SU-DHL-6 (cell line): ENCODE data around the gene TET2.
"Not testable (repeated sequence)": the region's sequence is repeated elsewhere in the genome, so short reads cannot be mapped to it uniquely, and the experiment has no call there.

Source experiments
- EZH2phosphoT487 ChIP-seq: fragments of 200-600 bp; sonication (generic), shearing (Covaris generic); conservative IDR thresholded peaks from 2 replicates; pipeline ENCODE4 v1.6.1; 2018; ENCODE audit warnings: mild to moderate bottlenecking, antibody characterized with exemption, low read length, moderate library complexity, mixed read lengths
- TF ChIP-seq, protein P1 (sequence below): fragments of 200-600 bp; sonication (generic); IDR thresholded peaks from one replicate; pipeline ENCODE4 v1.5.1; 2017; ENCODE audit warnings: antibody characterized with exemption, mild to moderate bottlenecking, low read length, moderate library complexity; ENCODE audit not compliant: insufficient read depth, poor library complexity, severe bottlenecking

DNA sequence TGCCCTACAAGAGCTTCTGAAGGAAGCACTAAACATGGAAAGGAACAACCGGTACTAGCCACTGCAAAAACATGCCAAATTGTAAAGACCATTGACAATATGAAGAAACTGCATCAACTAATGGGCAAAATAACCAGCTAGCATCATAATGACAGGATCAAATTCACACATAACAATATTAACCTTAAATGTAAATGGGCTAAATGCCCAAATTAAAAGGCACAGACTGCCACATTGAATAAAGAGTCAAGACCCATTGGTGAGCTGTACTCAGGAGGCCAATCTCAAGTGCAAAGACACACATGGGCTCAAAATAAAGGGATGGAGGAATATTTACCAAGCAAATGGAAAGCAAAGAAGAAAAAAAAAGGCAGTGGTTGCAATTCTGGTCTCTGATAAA is 152.4 kb downstream of the TET2 start:
- TF ChIP-seq, protein P1, sequence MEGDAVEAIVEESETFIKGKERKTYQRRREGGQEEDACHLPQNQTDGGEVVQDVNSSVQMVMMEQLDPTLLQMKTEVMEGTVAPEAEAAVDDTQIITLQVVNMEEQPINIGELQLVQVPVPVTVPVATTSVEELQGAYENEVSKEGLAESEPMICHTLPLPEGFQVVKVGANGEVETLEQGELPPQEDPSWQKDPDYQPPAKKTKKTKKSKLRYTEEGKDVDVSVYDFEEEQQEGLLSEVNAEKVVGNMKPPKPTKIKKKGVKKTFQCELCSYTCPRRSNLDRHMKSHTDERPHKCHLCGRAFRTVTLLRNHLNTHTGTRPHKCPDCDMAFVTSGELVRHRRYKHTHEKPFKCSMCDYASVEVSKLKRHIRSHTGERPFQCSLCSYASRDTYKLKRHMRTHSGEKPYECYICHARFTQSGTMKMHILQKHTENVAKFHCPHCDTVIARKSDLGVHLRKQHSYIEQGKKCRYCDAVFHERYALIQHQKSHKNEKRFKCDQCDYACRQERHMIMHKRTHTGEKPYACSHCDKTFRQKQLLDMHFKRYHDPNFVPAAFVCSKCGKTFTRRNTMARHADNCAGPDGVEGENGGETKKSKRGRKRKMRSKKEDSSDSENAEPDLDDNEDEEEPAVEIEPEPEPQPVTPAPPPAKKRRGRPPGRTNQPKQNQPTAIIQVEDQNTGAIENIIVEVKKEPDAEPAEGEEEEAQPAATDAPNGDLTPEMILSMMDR = not testable (repeated sequence)
- TF ChIP-seq EZH2phosphoT487 = not testable (repeated sequence)
